SKM-1 treated with dmso at 0.1 percent for 144 hours (cell line): ENCODE data around the gene DTL.

ENCODE experiments used
- DNase-seq: peaks from one replicate; lab custom pipeline; 2025; ENCODE audit not compliant: unreplicated experiment; lab: John Stamatoyannopoulos, UW

DTL gene

DNA sequence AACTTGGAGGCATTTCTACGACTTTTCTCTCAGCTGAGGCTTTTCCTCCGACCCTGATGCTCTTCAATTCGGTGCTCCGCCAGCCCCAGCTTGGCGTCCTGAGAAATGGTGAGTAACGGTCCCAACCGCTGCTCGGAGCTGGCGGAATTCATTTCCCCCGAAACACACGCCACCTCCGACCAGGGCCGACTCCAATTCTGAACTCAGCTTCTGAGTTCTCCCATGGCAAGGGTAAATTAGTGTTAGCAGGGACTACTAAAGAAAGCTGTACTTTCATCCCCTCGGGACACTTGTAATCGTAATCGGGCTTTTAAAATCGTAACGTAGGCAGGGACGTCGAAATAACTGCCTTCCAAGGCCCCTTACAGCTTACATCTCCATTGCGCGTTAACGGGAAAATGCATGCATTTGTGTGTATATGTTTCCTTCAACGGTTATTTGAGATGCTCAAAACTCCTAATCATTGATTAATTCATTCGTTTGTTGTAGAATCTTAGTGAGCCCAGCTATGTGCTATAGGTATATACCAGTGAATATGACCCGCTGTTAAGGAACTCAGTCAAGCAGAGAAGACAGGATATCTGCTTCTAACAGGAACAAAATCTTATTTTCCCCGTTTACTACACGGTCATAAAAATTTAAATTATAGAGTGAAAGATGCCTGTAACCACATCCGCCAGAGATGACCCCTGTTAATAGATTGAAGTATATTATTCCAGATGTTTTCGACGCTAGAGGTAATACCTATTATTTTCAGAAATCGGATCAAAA, 472 bp downstream of the DTL start:
- DNase-seq = no peak

DNA sequence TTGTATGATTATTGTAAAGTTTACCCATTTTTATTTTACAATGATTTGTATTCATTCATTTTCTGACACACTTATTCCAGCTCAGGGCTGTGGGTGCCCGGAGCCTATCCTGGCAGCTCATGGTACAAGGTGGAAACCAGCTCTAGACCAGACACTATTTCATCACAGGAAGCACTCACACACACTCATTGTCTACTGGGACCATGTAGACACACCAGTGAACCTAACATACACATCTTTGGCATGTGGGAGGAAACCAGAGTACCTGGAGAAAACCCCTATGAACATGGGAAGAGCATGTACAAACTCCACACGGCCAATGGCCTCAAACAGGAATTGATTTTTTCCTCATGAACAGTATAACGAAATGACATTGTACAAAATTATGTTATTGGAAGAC, 2.4 kb downstream of the DTL start:
- DNase-seq = peak; percentile 7

DNA sequence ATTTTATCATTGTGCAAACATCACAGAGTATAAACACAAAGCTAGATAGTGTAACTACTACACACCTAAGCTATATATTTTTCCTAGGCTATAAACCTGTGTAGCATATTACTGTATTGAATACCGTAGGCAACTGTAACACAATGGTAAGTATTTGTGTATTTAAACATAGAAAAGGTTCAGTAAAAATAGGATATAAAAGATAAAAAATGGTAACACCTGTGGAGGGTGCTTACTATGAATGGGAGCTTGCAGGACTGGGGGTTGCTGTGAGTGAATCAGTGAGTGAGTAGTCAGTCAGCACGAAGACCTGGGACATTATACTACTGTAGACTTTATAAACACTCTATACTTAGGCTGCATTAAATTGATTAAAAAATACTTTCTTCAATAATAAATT, 4.1 kb downstream of the DTL start:
- no peak for DNase-seq

DNA sequence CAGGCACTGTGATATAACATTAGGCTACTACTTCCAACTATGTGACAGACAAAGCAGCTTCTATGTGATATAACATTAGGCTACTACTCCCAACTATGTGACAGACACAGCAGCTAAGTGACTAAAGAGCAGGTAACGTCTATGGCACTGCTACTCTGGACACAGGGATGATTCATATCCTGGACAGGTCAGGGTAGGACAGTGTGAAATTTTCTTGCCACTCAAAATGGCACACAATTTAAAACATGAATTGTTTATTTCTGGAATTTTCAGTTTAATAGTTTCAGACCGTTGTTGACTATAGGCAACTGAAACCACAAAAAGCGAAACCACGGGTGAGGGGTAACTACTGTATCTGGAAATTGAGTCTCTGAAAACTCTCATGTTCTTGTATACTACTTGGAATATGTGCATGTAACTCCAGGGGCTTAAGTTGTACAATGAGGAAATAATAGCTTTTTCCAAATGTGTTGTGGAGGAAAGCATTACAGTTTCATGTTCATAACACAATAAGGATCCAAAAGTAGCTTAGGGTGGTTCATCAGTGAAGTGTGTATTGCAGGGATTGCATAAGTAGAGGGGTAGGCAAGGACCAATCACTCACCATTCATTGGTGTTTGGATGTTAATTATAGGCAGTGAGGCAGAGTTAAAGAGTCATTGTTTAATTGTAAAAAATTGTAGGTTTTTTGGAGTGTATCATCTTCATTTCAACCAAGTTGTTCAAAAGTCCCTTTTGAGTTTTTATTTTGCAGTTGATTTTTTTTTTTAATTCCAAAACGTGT, 5.3 kb downstream of the DTL start:
- DNase-seq = no peak

DNA sequence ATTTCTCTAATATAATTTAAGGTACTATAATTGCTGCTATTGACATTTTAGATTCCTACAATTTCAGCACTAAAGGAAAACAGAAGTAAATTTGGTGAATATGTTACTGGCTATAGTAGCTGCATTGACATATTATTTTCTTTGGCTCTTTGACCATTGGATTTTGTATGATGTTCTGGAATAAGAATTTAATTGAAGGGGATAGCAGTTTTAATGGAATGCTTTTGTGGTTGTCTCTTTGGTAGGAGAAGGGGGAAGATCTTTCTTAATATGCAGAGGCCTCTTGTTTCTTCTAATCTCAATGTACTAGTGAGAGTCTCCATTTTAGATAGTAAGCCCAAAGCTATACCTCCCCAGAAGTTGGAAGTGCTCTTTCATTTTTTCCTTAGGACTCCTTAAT, 6.9 kb downstream of the DTL start:
- DNase-seq = no peak

DNA sequence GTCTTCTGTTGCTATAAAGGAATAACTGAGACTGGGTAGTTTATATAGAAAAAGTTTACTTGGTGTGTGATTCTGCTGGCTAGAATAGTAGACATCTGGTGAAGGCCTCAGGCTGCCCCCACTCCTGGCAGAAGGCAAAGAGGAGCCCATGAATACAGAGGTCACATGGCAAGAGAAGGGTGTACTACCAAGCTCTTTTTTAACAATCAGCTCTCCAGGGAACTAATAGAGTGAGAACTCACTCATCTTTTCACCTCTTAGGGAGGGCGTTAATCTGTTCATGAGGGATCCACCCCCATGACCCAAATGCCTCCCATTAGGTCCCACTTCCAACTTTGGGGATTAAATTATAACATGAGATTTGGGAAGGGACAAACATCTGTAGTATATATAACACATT, 9.3 kb downstream of the DTL start:
- no peak for DNase-seq

DNA sequence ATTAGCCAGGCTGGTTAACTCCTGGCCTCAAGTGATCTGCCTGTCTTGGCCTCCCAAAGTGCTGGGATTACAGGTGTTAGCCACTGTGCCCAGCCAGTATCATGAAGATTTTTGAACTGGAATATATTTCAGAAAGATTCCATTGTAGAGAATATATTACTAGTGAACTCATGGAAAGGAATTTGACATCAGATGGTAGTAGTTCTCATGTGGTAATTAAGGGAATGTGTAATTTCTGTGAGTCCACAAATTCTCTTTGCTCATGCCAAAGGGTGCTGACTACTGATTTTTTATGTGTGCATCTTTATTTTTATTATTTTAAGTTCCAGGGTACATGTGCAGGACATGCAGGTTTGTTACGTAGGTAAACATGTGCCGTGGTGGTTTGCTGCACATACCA, 10.4 kb downstream of the DTL start:
- DNase-seq = no peak

DNA sequence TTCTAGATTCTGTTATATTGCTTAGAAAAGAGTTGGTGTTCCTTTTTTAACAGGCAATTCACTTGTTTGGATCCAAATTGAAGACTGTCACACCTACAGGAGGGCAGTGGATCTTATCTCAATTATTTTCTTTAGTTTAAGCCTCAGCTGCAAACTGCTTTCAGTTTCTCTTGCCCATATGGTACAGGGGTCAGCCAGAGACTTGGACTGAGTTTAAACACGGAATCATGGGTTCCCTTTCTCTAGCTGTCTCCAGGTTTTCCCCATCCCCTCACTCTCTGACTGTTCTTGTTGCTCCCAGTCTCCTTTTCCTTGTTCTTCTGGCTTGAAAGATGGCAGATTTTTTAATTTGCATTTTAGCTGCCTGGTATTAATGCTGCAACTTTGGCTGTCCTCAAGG, 18.4 kb downstream of the DTL start:
- no peak for DNase-seq

DNA sequence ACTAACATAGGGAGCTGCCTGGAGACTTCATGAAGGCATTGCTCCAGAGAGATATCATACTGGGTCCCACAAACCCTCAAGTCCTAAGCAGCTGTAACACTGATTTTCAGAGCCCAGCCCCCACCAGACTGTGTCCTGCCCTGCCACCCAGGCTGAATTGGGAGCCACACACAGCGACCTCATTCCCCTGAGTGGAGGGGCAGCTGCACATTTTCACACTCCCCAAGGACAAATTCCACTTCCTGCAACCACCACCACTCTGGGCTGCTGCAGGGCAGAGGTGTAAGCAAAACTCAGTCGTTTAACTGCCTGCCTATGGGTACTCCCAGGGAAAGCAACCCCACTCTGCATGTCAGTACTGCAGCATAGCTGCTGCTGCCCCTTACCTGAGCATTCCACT, 19.8 kb downstream of the DTL start:
- no peak for DNase-seq

DNA sequence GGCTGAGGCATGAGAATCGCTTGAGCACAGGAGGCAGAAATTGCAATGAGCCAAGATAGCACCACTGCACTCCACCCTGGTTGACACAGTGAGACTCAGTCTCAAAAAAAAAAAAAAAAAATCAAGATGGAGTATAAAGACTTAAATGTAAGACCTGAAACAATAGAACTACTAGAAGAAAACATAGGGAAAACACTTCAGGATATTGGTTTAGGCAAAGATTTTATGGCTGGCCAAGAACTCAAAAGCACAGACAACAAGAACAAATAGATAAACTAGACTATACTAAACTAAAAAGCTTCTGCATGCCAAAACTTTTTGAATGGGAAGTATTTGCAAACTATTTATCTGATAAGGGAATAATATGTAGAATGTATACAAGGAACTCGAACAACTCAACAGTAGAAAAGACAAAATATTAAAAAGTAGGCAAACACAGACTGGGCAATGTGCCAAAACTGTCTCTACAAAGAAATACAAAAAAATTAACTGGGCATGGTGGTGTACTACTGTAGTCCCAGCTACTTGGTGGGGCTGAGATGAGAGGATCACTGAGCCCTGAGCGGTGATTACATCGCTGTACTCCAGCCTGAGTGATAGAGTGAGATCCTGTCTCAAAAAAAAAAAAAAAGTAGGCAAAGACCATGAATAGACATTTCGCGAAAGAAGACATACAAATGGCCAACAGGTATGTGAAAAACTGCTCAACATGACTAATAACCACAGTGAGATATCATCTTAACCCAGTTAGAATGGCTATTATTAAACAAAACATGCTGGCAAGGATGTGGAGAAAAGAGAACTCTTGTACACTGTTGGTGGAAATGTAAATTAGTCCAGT, 25.3 kb downstream of the DTL start:
- no peak for DNase-seq

DNA sequence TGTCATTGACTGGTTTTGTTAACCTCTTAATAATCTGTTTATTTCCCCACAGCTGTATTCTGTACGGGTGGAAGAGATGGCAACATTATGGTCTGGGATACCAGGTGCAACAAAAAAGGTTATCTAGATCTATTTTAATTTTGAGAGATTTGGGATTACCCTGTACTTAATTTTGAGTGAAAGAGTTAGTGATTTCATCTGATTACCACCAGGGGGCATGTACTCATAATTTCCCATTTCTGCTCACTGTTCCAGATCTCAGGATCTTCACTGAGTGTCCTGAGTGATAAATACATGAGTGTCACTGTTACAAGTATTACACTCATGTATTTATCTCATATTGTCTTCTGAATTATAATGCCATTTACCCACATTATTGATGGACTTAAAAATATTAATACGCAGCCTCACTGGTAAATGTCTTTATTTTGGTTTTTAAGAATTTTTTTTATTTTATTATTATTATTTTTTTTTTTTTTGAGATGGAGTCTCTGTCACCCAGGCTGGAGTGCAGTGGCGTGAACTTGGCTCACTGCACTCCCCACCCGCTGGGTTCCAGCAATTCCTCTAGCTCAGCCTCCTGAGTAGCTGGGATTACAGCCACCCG, 27.4 kb downstream of the DTL start:
- peak; percentile 60 for DNase-seq

DNA sequence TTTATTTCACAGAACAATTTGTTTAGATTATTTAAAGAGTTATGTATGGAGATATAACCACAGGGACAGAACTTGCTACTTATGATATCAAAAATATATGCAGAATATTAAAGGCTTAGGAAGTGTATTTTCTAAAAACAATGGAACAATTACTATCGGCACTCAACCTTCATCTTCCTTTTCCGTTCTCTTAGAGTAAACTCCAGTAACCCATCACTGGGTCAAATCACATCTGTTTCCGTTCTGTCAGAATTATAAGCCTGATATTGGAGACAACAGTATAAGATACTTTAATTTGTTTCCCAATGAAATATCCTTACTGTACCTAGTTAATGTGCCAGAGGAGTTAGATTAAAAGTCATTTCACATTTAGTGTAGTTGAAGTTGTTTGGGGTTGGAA, 32.2 kb downstream of the DTL start:
- DNase-seq = no peak

DNA sequence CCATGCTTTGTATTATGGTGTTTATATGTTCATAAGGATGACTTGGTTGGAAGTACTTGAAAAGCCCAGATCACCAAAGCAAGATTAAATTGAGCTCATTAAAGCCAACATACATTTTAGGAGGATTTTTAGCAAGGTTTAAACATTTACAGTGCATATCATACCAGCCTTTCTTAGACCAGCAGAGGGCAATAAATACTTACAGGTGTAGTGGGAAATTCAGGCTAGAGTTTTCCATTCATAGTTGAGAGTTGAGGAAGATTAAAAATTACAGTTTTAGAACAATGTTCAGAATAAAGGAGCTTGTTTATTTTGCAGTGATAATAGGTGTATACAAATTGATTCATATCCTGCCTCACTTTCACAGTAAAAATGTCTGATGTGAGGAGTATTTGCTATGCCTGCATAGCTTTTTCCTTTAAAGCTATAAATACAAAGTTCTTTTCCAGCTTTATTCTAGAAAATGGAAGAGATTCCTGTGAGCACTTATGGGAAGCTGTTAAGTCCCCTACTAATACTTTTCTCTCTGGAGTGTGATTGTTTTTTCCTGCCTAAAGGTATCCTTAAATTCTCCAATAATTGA, 35.3 kb downstream of the DTL start:
- DNase-seq = peak; percentile 55

DNA sequence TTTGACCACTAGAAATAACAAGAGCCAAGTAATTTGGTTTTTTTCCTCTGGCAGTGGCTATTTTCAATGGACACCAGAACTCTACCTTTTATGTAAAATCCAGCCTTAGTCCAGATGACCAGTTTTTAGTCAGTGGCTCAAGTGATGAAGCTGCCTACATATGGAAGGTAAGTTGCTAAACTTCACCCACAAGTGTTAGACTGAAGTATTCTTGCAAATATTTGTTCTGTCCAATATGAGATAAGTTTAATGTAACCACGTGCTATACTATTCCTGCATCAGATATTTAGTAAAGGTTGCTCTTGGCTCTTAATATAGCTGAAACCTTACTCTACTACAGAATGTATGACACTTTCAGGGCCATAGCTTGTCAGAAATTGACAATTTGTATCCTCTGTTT, 36.5 kb downstream of the DTL start:
- DNase-seq = no peak

DNA sequence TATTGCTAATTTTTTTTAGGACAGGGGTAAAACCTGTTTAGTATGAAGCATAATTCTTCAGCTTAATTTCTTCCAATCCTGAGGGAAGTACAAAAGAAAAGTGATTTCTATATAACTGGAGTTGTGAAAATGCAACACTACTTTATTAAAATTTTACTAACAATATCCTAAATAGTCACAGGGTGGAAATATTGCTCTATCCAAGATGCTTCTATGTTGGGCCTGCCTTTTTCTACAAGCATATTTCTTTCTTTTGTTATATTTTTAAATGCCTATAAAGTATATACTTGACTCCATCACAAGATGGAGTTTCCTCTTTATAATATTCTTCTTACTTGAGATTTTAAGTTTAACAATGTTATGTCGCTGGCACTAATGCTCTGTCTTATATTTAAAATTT, 37.9 kb downstream of the DTL start:
- no peak for DNase-seq

DNA sequence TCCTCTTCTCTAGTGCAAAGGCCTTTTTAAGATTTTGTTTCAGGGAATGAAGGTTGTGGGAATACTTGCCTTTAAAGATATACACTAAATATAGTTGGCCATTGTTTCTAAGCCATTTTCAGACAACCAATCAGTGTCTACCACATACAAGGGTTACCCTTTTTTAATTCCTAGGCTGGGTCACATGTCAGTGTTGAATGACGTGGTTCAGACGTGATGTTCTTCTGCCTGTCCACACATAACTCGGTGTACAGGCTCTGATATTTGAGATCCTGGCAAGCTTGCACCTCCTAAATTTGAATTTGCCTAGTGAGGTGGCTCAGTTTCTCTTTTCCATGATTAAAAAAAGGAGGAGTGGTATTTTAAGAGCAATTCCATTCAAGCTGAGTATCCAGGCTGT, 38.8 kb downstream of the DTL start:
- DNase-seq = no peak

DNA sequence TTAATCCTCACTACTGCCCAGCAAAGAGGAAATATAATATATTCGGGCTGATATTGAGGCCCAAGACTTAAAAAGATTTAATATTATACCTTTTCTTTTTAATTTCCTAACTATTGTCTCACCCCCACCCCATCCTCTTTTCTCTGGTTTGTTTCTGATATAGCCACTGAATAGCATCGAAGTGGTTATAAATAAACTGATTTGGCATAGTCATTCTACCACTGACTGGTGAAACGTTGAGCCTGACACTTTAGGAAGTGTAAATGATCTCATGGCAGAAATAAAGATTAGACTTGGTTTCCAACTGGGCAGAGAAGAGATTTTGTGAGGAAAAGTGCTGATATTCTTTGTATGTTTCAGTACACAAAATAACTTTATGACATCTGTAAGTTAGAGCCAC, 39.3 kb downstream of the DTL start:
- DNase-seq = no peak

DNA sequence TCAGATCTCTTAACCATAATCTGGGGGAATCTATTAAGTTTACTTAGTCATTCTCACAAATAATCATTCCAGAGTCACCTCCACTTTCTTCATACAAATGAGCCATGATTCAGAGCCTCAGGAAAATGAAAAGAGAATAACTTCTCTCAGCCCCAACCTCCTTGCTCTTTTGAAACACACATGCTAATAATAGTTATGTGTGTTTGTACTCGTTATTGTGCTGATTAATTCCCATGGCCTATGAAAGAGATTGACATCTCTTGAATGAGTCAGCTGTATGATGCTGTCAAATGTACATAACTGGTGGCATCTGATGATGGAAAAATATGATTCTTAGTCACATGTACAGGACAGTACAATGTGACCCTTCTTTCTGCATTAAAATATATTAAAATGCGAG, 41.5 kb downstream of the DTL start:
- no peak for DNase-seq

DNA sequence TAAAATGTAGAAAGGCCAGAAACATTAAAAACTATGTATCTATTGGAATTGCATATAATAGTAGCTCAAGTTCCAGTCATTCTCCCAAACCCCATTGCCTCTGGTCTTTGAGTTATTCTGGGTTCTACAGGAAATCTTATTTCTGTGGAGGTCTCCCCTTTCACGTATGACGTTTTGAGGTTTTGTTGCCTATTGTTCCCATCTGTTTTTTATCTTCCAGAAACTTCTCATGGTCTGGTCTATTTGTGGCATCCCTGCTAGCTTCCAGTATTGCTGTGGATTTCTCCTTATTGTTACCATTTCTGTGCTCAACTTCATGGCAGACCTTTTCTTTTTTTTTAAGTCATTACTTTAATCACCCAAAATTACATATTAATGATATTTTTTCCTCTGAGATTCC, 43.3 kb downstream of the DTL start:
- no peak for DNase-seq

DNA sequence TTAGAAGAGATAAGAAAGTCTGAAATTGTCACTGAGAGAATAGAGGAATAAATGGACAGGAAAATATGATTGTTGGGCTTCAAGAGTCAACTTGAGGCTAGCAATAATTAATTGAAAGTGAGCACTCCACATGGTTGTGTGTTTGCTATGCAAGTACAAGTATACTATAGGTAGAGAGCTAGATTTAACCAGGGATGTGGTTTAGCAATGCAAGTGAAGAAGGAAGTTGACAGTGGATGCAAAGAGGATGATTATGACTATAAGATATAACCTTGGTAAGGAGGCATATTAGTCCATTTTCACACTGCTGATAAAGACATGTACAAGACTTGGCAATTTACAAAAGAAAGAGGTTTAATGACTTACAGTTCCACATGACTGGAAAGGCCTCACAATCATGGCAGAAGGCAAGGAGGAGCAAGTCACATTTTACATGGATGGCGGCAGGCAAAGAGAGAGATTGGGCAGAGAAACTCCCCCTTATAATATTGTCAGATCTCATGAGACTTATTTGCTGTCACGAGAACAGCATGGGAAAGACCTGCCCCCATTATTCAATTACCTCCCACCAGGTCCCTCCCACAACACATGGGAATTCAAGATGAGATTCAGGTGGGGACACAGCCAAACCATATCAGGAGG, 47.3 kb downstream of the DTL start:
- DNase-seq = no peak
